Liver (tissue), 9 donors: Measurements from ENCODE around the gene ZDHHC6. TPM values are rescaled to one million over a fixed set of nuclear protein-coding genes. Genes with fewer than 3 reads are reported as not detected.

Experiments
- DNase-seq: peaks from one replicate; pipeline ENCODE4 v3.0.0-alpha.2; 2017; ENCODE audit warnings: low spot score
- H3K27ac ChIP-seq, 2 donors: one replicate each; pipeline ENCODE4 v1.7.0; 2013; ENCODE audit warnings: inconsistent platforms in 2 of 2, low read length in 2 of 2, control low read depth in 1 of 2, low read depth in 1 of 2, mild to moderate bottlenecking in 1 of 2
- H3K27me3 ChIP-seq, 4 donors: one replicate each; pipeline versions ENCODE4 v1.6.1 to v1.7.0; 2013; ENCODE audit warnings: low read length in 3 of 4, inconsistent platforms in 1 of 4, mild to moderate bottlenecking in 1 of 4, moderate library complexity in 1 of 4; ENCODE audit not compliant: control insufficient read depth in 4 of 4, insufficient read depth in 4 of 4
- H3K36me3 ChIP-seq, 4 donors: one replicate each; pipeline versions ENCODE4 v1.6.1 to v1.7.0; 2013; ENCODE audit warnings: low read length in 3 of 4, mild to moderate bottlenecking in 3 of 4, low read depth in 1 of 4, moderate library complexity in 1 of 4; ENCODE audit not compliant: control insufficient read depth in 4 of 4, insufficient read depth in 3 of 4
- H3K4me1 ChIP-seq, 4 donors: one replicate each; pipeline versions ENCODE4 v1.6.1 to v1.7.0; 2013; ENCODE audit warnings: low read length in 3 of 4, mild to moderate bottlenecking in 3 of 4, moderate library complexity in 1 of 4; ENCODE audit not compliant: control insufficient read depth in 4 of 4, insufficient read depth in 4 of 4
- H3K4me3 ChIP-seq, 3 donors: one replicate each; pipeline versions ENCODE4 v1.6.1 to v1.7.0; 2013; ENCODE audit warnings: low read length in 3 of 3, control low read depth in 1 of 3, low read depth in 1 of 3, mild to moderate bottlenecking in 1 of 3
- H3K9ac ChIP-seq, 2 donors: one replicate each; pipeline ENCODE4 v1.7.0; 2013; ENCODE audit warnings: low read length in 2 of 2, mild to moderate bottlenecking in 2 of 2, moderate library complexity in 2 of 2, control low read depth in 1 of 2, low read depth in 1 of 2
- H3K9me3 ChIP-seq, 4 donors: one replicate each; pipeline versions ENCODE4 v1.6.1 to v1.7.0; 2013; ENCODE audit warnings: low read length in 3 of 4; ENCODE audit not compliant: control insufficient read depth in 4 of 4
- ATF3 ChIP-seq: IDR thresholded peaks from 2 replicates; pipeline ENCODE4 v1.6.1; 2016; ENCODE audit warnings: antibody characterized with exemption
- CTCF ChIP-seq: fragments of 150-350 bp; IDR thresholded peaks from 2 replicates; pipeline ENCODE4 v1.5.1; 2017; ENCODE audit warnings: improper control_type of control experiment, low read depth, low read length; ENCODE audit not compliant: missing input control
- EGR1 ChIP-seq, 2 donors: IDR thresholded peaks; 2 replicates each; pipeline ENCODE4 v1.6.1; 2016 to 2018; ENCODE audit warnings: antibody characterized with exemption in 2 of 2, low read depth in 2 of 2
- FOXA1 ChIP-seq: IDR thresholded peaks from 2 replicates; pipeline ENCODE4 v1.6.1; 2016; ENCODE audit warnings: antibody characterized with exemption
- FOXA2 ChIP-seq: IDR thresholded peaks from 2 replicates; pipeline ENCODE4 v1.6.1; 2016; ENCODE audit warnings: antibody characterized with exemption
- GABPA ChIP-seq, 2 donors: IDR thresholded peaks in 1 of 2; conservative IDR thresholded peaks in 1 of 2; 2 replicates each; pipeline ENCODE4 v1.6.1; 2016; ENCODE audit warnings: antibody characterized with exemption in 2 of 2, mild to moderate bottlenecking in 1 of 2, moderate library complexity in 1 of 2
- HNF4A ChIP-seq, 2 donors: conservative IDR thresholded peaks; 2 replicates each; pipeline ENCODE4 v1.6.1; 2016; ENCODE audit warnings: antibody characterized with exemption in 2 of 2, mild to moderate bottlenecking in 2 of 2
- HNF4G ChIP-seq: IDR thresholded peaks from 2 replicates; pipeline ENCODE4 v1.6.1; 2016; ENCODE audit warnings: antibody characterized with exemption
- JUND ChIP-seq, 2 donors: IDR thresholded peaks; 2 replicates each; pipeline ENCODE4 v1.6.1; 2016; ENCODE audit warnings: antibody characterized with exemption in 2 of 2
- MAX ChIP-seq: IDR thresholded peaks from 2 replicates; pipeline ENCODE4 v1.6.1; 2016; ENCODE audit warnings: antibody characterized with exemption
- NR2F2 ChIP-seq: IDR thresholded peaks from 2 replicates; pipeline ENCODE4 v1.6.1; 2016; ENCODE audit warnings: antibody characterized with exemption
- RAD21 ChIP-seq, 2 donors: IDR thresholded peaks; 2 replicates each; pipeline ENCODE4 v1.6.1; 2016; ENCODE audit warnings: antibody characterized with exemption in 2 of 2, mild to moderate bottlenecking in 2 of 2
- REST ChIP-seq: IDR thresholded peaks from 2 replicates; pipeline ENCODE4 v1.6.1; 2016; ENCODE audit warnings: antibody characterized with exemption, mild to moderate bottlenecking
- RXRA ChIP-seq, 2 donors: IDR thresholded peaks; 2 replicates each; pipeline ENCODE4 v1.6.1; 2017 to 2018; ENCODE audit warnings: antibody characterized with exemption in 2 of 2, mild to moderate bottlenecking in 1 of 2
- SP1 ChIP-seq: IDR thresholded peaks from 2 replicates; pipeline ENCODE4 v1.6.1; 2018; ENCODE audit warnings: antibody characterized with exemption, mild to moderate bottlenecking
- TAF1 ChIP-seq: conservative IDR thresholded peaks from 2 replicates; pipeline ENCODE4 v1.6.1; 2016; ENCODE audit warnings: antibody characterized with exemption, mild to moderate bottlenecking
- YY1 ChIP-seq: IDR thresholded peaks from 2 replicates; pipeline ENCODE4 v1.6.1; 2016; ENCODE audit warnings: antibody characterized with exemption, mild to moderate bottlenecking
- ZBTB33 ChIP-seq: IDR thresholded peaks from 2 replicates; pipeline ENCODE4 v1.6.1; 2016; ENCODE audit warnings: antibody characterized with exemption
- WGBS: extraction: QIAGEN DNeasy Blood & Tissue Kit; methylation state at CpG from one replicate; pipeline ENCODE4 v1.1.7; 2013; 5-methylcytosine and 5-hydroxymethylcytosine counted together
- polyA plus RNA-seq, 2 donors: library from polyadenylated mRNA; stranded (reverse) in 1 of 2; unstranded in 1 of 2; fragments of 200-250 nt in 1 of 2; fragments of >200 nt in 1 of 2; fragmentation: Nextera tagmentation in 1 of 2; extraction: Ambion mirVana in 1 of 2; gene quantifications; one replicate each; pipeline versions ENCODE4 v1.2.1 to v1.2.3, GENCODE V29; 2013 to 2015
- total RNA-seq, 2 donors: library from RNA; depleted of rRNA; stranded (reverse); fragments of >200 nt; gene quantifications; one replicate each; pipeline ENCODE4 v1.2.3, GENCODE V29; 2014
- donor health status: healthy.
- donor health status: healthy.
- donor health status: healthy.
- donor health status: healthy.
- donor health status: healthy.

The ZDHHC6 gene
- total and polyA plus RNA-seq, 4 donors: 13.2 to 19.4 (median 16.2) TPM

- Histone ChIP-seq H3K4me1 (no peaks in the 10 kb centered on the region), H3K36me3 (no peaks in the 10 kb centered on the region), H3K27me3 (no peaks in the 10 kb centered on the region), H3K9ac (no peak overlapping the region), H3K4me3 (no peak overlapping the region), H3K9me3 (no peaks in the 10 kb centered on the region), H3K27ac (no peak overlapping the region)
- TF ChIP-seq RXRA (IDR thresholded peaks at IDR 0.05) (no peak), JUND (IDR thresholded peaks at IDR 0.05) (no peak), NR2F2 (no peak), REST (no peak), HNF4G (no peak), TAF1 (no peak), MAX (no peak), ATF3 (no peak), RAD21 (IDR thresholded peaks at IDR 0.05) (no peak), SP1 (no peak), YY1 (no peak), FOXA1 (no peak), FOXA2 (no peak), CTCF (no peak), EGR1 (IDR thresholded peaks at IDR 0.05; ENCODE audit: low read depth in 2 of 2) (no peak), ZBTB33 (no peak), HNF4A (conservative IDR thresholded peaks at IDR 0.05) (no peak), GABPA (IDR thresholded peaks at IDR 0.05 in 1 of 2, conservative IDR thresholded peaks at IDR 0.05 in 1 of 2) (no peak)
- no peak for DNase-seq
- 68% methylated on average over 2 of the region's 2 CpGs for WGBS
Observed at GRCh38 chr10:112490545-112490944, 43.8 kb upstream of the ZDHHC6 start.

- Histone ChIP-seq H3K27ac (no peak overlapping the region), H3K27me3 (no peaks in the 10 kb centered on the region), H3K9ac (no peak overlapping the region), H3K4me1 (no peaks in the 10 kb centered on the region), H3K4me3 (no peak overlapping the region), H3K9me3 (no peaks in the 10 kb centered on the region), H3K36me3 (no peaks in the 10 kb centered on the region)
- DNase-seq: no peak
- TF ChIP-seq MAX: no peak
- TF ChIP-seq HNF4A (conservative IDR thresholded peaks at IDR 0.05): no peak
- TF ChIP-seq JUND (IDR thresholded peaks at IDR 0.05): no peak
- TF ChIP-seq CTCF: no peak
- TF ChIP-seq ATF3: no peak
Observed at GRCh38 chr10:112487964-112488363, 41.2 kb upstream of the ZDHHC6 start.
